GM10266 (cell line): Measurements from ENCODE around the gene TMEM170B.

ENCODE experiments used
- DNase-seq: peaks from one replicate; pipeline ENCODE4 v3.0.0; 2012; ENCODE audit errors: extremely low spot score
- TF ChIP-seq, protein P1 (sequence below): IDR thresholded peaks from 2 replicates; pipeline ENCODE4 v1.5.1; 2012; ENCODE audit warnings: mild to moderate bottlenecking, low read depth; ENCODE audit not compliant: control insufficient read depth, insufficient read depth; ENCODE audit errors: missing control alignments

The TMEM170B gene, protein sequence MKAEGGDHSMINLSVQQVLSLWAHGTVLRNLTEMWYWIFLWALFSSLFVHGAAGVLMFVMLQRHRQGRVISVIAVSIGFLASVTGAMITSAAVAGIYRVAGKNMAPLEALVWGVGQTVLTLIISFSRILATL

DNA sequence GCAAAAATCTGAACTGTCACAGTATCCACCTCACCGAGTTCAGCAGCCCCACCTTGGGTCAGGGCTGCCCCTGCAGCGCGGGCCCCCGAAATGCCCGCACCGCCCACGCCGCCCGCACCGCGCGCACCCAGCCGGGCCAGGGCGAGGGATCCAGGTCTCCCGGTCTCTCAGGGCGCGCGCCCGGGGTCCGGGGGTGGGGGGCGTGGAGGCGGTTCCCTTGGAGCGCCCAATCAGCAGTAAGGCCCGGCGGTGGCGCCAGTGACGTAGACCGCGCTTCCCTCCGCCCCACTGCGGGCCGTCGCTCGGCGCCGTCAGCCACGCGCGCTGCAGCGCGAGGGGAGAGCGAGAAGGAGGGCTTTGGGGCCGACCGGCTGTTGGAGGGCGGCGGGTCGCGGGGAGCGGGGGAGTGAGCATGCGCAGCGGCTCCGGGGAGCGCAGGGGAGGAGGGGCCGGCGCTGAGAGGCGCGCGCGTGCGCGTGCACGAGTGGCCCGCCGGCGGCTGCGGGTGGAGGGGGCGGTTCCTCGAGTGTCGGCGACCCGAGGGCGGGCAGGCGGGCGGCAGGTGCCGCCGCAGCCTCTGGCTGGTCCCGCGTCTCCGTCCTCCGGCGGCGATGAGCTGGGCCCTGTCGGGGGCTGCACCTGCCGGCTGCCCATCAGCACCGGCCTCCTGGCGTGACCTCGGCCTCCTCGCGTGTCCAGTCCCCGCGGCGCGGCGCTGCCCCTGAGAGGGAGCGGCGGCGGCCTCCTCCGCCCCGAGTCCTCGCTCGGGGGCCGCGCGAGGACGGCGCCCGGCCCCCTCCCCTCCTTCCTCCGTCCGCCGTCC, at the start of gene TMEM170B:
Gene TMEM170B (plus strand): TSS at position 521 of the 823 bp plus-strand sequence. CDS start 529 bp downstream, outside the sequence.
- DNase-seq = peak; percentile 99
- TF ChIP-seq, protein P1, sequence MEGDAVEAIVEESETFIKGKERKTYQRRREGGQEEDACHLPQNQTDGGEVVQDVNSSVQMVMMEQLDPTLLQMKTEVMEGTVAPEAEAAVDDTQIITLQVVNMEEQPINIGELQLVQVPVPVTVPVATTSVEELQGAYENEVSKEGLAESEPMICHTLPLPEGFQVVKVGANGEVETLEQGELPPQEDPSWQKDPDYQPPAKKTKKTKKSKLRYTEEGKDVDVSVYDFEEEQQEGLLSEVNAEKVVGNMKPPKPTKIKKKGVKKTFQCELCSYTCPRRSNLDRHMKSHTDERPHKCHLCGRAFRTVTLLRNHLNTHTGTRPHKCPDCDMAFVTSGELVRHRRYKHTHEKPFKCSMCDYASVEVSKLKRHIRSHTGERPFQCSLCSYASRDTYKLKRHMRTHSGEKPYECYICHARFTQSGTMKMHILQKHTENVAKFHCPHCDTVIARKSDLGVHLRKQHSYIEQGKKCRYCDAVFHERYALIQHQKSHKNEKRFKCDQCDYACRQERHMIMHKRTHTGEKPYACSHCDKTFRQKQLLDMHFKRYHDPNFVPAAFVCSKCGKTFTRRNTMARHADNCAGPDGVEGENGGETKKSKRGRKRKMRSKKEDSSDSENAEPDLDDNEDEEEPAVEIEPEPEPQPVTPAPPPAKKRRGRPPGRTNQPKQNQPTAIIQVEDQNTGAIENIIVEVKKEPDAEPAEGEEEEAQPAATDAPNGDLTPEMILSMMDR = no peak

DNA sequence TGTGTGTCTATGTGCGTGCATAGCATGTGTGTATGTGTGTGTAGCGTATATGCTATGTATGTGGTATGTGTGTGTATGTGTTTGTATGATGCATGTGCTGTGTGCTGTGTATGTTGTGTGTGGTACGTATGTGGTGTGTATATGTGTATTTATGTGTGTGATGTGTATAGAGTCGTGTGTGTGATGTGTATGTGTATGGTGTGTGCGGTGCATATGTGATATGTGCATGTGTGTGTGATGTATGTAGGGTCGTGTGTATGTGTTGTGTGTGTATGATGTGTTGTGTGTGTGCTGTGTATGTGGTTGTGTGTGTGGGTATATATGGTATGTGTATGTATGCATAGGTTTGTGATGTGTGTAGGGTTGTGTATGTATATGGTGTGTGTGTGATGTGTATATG, 46.6 kb upstream of the TMEM170B start:
- DNase-seq = no peak
- TF ChIP-seq, protein P1 = no peak

DNA sequence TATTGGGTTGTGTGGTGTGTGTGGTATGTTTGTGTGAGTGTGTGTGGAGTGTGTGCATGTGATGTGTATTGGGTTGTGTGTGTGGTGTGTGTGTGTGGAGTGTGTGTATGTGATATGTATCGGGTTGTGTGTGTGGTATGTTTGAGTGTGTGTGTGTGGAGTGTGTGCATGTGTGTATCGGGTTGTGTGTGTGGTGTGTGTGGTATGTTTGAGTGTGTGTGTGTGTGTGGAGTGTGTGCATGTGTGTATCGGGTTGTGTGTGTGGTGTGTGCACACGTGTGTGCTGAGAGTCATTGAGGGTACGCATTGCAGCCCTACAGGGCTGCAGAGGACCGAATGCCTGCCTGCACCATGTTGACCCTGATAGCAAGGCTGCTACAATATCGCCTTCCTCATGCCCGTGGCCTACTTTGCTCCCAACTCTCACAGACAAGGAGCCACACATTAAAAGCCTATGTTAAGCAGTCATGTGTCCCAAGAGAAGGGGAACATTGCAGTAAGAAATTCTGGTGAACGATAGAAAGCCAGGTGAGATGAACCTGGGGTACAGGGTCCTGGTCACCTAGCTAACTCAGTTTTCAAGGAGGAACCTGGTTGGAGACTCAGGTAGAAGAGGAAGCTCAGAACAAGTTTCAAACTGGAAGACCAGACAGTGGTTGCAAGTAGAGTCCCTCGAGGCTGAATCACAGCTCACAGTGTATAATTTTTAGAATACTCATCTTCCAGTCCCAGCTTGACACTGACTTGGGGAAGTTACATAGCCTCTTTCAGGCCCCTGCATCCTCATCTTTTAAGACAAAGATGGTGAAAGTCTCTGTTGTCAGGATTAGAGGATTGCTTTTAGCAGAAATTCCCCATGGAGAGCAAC, 45.7 kb upstream of the TMEM170B start:
- TF ChIP-seq, protein P1 = no peak
- peak; percentile 40 for DNase-seq

DNA sequence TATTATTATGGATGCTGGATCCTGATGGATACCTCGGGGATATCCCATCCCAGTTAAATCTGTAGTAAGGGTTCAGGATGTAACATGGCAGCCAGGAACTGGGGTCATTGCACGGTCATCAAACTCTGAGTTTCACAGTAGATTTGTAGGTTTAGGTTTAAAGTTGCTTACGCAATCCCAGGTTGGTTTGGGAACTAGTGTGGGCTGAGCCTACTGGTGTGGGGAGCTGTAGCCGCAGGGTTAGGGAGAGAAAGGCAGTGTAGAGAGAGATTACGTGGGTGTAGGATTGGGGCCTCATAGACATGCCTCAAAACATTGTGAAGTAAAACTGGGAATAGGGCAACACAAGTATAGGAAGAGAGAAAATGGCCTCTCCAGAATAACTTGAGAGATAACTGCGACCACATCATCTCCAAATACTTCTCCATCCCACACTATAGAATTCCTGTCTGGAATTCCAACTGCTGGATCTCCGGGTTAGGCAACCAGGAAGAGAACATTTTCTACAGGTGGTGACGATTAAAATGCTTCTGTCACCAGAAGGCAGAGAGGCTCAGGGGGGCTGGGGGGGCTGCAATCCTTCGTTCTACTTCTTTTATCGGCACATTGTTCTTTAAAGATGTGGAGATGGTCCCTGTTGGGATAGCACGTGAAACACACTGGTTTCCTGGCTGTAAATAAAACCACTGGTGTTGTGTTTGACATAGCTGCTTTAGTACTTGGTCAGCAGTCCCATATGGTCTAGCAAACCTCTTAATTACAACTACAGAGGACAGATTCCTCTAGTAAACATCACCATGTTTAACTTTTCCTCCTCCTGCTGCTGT, 44.9 kb upstream of the TMEM170B start:
- no peak for DNase-seq
- TF ChIP-seq, protein P1 = no peak

DNA sequence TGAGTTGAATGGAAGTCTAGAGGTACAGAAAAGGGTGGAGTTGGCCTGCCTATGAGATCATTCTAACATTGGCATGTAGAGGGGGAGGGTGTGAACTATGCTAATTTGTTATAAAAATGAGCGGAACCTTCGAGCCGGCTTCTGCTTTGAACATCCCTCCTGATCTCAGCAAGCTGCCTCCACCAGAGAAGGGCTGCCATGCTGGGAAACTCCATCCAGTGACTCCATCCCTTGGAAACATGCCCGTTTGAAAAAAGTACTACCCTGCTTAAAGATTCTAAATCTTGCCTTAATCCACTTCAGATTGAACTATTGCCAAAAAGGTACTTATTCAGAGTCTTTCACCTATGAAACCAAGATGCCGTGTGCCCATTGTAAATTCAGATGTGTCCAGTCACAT, 43.6 kb upstream of the TMEM170B start:
- TF ChIP-seq, protein P1 = no peak
- DNase-seq = no peak

DNA sequence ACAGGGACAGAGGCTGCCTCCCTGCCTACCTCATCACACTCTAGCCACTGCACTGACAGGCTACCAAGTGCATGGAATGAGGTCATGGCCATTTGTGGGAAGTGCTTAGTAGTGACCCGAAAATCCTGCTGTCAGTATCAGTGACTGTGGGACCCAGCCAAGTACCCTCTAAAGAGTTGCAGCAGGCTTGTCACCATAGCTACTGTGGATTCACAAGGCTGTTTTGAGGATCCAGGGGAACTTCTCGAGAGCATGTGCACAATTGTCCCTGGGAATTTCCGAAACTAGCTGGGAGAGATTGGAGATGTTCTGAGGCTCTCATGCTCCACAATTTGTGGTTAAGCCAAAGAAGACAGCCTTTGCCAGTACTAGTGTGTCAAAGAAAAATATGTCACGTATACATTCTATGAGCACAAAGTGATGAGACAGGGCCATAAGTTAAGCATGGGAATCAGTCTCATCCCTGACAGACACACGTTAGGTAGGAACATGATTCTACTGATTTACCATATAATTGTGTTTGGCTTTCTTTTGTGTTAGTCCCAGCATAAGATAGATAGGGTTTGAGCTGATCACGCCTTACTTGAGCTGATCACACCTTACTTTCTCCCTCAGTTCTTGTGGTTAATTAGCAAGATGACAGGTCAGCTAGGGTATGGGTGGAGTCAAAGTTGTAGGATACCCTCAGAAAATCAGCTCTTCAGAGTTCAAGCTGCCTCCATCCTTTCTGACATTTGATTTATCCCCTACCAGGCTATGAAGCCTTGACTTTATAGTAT, 42.6 kb upstream of the TMEM170B start:
- DNase-seq = no peak
- TF ChIP-seq, protein P1 = no peak
